Stimulated activated CD4-positive, alpha-beta T cell treated with anti-CD3 and anti-CD28 coated beads, Interleukin-2, amount 100 ng/mL, for 24 hours (primary cell): ENCODE results near the gene RHOF.
A peak's percentile ranks its signal among the peaks of the same experiment; 100 is the strongest.

Source experiments
- DNase-seq, 2 donors: peaks; one replicate each; pipeline ENCODE4 v3.0.0-alpha.2; 2020

Gene RHOF

GRCh38 chr12:121793440-121793837 lies at the start of gene RHOF:
RHOF (minus strand) TSS chr12:121793688; CDS start chr12:121793633, 55 bp downstream.
- DNase-seq: peak; percentile 73 to 81

GRCh38 chr12:121839993-121840761 lies 46.7 kb upstream of the RHOF start:
- no peak for DNase-seq

- DNase-seq: peak; percentile 100
Measured at GRCh38 chr12:121839106-121839992, 45.9 kb upstream of the RHOF start.

GRCh38 chr12:121838126-121838525 lies 44.6 kb upstream of the RHOF start:
- DNase-seq: no peak

GRCh38 chr12:121837680-121838079 lies 44.2 kb upstream of the RHOF start:
- DNase-seq: no peak

- no peak for DNase-seq
Measured at GRCh38 chr12:121831571-121832245, 38.2 kb upstream of the RHOF start.

- no peak for DNase-seq
Measured at GRCh38 chr12:121830588-121831265, 37.2 kb upstream of the RHOF start.

- no peak for DNase-seq
Measured at GRCh38 chr12:121830134-121830533, 36.6 kb upstream of the RHOF start.

- no peak for DNase-seq
Measured at GRCh38 chr12:121829250-121829918, 35.9 kb upstream of the RHOF start.

- DNase-seq: no peak
Measured at GRCh38 chr12:121828826-121829225, 35.3 kb upstream of the RHOF start.

GRCh38 chr12:121828306-121828705 lies 34.8 kb upstream of the RHOF start:
- no peak for DNase-seq

- no peak for DNase-seq
Measured at GRCh38 chr12:121827351-121828099, 34.0 kb upstream of the RHOF start.

- no peak for DNase-seq
Measured at GRCh38 chr12:121826318-121827150, 33.0 kb upstream of the RHOF start.

GRCh38 chr12:121825041-121825523 lies 31.6 kb upstream of the RHOF start:
- no peak for DNase-seq

- no peak for DNase-seq
Measured at GRCh38 chr12:121823727-121824115, 30.2 kb upstream of the RHOF start.

GRCh38 chr12:121823101-121823726 lies 29.7 kb upstream of the RHOF start:
- no peak for DNase-seq

GRCh38 chr12:121822393-121823100 lies 29.1 kb upstream of the RHOF start:
- no peak for DNase-seq

GRCh38 chr12:121820056-121820455 lies 26.6 kb upstream of the RHOF start:
- no peak for DNase-seq
